T-helper 1 cell treated with Interleukin-12 subunit alpha and Interleukin-12 subunit beta and Interleukin-4 antibody, amounts not matched to agents 30 ng/mL and 1 ng/mL, for 36 hours (primary cell): ENCODE results near the gene AEBP1. TPM values are rescaled to one million over a fixed set of nuclear protein-coding genes. Genes with fewer than 3 reads are reported as not detected.

Experiments used
- intact Hi-C: fragments of 100-400 bp; cut with micrococcal nuclease; formaldehyde crosslinking; loops from one replicate; pipeline ENCODE4 v1.15.1; 2024
- total RNA-seq: library from RNA; stranded (reverse); gene quantifications from 2 replicates; pipeline ENCODE4 v1.2.3, GENCODE V29; 2022

The AEBP1 gene
- total RNA-seq, 1 donor from 2014 or later, result 6.1 TPM

DNA sequence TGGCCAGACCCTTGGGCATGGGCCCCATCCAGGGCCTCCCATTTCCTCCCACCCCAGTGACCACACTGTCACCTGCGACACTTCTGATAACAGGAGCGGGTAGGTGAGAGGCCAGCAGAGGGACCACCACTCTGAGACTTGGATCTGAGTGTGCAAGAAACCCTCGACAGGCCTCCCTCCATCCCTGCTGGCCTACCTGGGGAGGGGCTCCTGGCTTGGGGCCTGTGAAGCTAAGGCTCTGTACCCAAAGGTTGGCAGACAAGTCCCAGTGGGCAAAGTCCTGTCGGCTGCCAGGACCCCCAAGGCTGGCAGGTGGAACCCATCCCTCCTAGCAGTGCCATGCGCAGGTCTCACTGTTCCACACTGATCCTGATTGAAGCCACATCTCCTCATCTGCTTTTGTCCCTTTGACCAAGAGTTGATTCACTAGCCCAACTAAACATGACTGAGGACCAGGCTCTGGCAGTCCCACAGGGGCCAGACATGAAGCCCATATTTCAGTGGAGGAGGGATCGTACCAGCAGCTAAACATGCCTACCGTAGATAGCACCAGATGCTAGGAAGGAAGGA is 37.6 kb upstream of the AEBP1 start:
- intact Hi-C loops, result loop anchor here (5.0 kb wide), 2 partner anchors 56 to 891 kb away; partner anchors contain the start of gene POLD2

DNA sequence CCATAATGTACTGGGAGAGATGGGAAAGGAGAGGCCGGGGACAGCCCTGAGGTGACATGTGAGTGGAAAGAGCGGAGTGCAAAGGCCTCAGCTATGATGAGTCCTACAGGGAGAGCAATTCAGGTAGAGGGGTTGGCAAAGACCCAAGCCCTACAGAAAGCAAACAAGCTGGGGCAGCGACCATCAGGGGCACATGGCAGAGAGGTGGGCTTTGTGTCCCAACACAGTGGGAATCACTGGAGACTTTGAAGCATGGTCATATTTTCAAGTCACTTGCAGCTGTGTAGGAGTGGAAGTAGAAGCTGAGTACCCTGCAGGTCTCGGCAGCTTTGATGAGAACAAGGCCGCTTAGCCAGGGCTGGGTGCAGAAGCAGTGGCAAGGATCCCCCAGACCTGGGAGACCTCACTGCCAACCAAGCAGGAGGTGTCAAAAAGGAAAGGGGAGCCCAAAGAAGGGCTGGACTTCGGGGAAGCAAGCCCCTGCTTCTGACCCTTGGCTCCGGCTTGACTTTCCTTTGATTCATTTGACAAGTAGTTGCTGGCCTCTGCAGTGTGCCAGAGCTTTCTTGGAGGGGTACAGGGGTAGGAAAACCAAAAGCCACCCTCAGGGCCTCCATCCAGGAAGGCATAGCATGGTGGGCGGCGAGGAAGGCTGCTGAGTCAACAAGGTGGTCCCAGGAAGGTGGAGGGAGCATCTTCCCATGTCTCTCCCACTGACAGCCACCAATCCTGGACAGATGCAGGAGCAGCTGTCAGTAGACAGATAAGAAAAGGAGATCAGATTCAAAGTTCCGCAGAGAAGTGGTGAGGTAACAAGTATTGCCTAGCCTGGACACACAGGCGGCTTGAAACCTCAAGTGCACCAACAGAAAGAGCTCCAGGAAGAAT is 36.8 kb upstream of the AEBP1 start:
- intact Hi-C loops, result loop anchor here (5.0 kb wide), 2 partner anchors 55 to 890 kb away; partner anchors contain the start of gene POLD2

DNA sequence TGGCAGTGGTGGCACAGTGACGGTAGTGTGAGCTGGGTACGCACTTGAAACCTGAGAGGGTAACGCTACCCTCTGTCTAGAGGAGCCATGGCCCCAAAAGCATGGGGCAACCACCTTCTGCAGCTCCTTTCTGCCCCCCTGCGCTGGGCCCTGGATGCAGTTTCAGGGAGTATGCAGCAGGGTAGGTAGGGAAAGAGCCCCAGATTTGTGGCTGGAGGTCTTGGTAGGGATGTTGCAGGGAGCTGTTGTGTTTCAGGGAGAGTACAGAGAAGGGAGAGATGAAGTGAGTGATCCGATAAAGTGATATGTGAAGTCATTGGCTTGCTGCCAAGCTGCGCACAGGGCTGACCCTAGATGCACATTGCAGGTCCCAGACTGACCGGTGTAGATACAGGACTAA is 36.1 kb upstream of the AEBP1 start:
- intact Hi-C loops, result loop anchor here (5.0 kb wide), 2 partner anchors 54 to 889 kb away; partner anchors contain the start of gene POLD2

GRCh38 chr7:44071726-44072363 is 32.3 kb upstream of the AEBP1 start:
- intact Hi-C loops, result no loop called here

DNA sequence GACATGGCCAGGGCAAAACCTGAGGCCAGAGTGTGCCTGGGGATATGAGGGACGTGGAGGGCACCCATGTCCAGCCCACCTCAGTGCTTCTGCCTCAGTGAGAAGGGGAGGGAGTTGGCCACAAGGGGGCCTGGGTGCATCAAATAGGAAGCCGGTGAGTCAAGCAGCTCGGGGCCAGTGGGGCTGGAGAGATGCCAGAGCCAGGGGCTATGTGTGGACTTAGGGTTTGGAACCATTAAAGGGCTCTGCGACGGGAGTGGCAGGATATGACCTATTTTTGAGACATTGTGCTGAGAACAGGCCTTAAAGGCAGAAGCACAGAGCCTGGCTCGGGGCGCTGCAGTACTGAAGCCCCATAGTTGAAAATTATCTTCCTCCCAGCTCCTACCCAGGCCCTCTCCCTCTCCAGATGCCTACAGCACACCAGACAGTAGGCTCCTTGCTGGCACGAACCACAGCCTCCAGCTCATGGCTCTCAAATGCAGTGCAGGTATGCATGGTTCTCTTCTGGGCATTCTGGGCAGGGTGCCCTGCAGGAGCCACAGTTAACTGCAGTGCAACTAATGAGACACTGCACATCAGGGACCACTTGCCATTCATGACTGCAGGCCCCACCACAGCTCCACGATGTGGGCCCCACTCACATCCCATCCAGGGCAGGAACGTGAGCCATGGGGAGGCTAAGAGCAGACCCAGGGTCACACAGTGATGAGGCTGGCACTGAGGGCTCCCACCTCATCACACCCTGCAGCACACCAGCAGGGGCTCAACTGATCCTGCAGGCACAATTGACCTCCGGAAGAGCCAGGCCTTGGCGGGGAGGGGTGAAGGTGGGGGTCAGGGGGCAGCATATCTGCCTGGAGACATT is 31.5 kb upstream of the AEBP1 start:
- intact Hi-C loops, result loop anchor here (1.0 kb wide), 1 partner anchor 9 kb away; no protein-coding TSS in a partner anchor

DNA sequence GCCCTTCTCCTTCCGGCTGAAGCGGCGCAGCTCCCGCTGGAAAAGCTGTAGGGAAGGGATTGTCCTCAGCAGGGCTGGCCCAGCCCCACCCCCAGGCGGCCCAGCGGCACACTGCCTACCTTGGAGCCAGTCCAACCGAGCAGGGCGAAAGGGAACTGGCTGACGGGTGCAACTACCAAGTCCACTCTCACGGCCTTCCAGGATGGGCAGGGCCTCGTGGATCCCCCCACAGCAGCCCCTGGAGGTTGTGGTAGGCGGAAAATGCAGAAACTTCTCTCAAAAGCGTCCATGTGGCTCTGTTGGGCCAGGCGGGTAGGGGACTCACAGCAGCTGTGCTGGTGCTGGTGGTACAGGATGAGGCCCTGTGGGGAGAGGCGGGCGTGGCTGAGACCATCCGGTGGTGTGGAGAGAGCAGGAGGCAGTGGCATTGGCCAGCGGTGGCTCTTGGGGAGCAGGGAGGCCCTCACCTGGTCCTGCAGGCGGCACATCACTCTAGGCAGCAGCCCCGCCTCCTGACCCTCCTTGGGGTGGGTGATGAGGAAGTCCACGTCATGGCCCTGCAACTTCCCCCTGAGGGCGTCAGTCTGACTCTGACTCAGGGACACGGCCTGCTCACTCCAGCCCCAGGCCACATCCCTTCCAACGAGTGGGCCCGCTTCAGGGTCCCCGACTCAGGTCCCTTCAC is 30.3 kb upstream of the AEBP1 start:
- intact Hi-C loops, result loop anchor here (1.0 kb wide), 1 partner anchor 7 kb away; no protein-coding TSS in a partner anchor

DNA sequence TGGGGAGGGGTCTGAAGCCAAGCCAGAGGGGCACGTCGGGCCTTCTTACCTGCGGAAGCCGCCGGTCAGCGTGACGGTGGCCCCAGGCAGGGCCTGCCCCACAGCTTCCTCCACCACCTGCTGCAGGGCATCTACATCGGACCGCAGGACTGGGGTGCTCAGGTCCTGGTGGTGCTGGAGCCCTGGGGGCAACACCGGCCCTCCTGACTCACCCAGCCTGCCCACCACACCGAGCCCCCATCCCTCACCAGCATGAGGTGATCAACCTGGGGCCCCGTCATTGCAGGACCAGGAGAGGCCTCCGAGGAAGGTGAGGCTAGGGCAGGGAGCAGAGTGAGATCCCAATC is 29.8 kb upstream of the AEBP1 start:
- intact Hi-C loops, result no loop called here

DNA sequence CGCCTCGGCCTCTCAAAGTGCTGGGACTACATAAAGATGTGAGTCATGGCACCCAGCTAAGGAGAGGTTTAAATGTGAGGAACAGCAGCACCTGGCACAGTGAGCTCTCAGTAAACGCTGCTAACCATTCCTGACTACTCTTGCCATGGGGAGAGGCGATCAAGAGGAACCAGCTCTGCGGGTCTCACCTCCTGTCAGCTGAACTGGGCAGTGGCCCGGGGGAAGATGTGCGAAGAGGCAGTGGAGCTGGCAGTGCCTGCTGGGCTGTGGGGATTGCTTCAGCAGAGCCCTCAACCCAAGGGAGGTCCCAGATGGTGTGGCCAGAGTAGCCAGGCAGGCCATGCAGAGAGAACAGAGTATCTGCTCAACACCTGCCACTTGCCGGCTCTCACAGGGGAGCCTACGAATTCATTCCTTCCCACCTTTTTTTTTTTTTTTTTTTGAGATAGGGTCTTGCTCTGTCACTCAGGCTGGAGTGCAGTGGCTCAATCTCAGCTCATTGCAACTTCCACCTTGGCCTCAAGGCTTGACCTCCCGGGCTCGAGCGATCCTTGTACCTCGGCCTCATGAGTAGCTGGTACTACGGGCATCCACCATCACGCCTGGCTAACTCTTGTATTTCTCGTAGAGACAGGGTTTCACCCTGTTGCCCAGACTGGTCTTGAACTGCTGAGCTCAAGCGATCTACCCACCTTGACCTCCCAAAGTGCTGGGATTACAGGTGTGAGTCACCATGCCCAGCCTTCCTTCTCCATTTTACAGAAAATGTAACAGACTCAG is 28.7 kb upstream of the AEBP1 start:
- intact Hi-C loops, result no loop called here

GRCh38 chr7:44076101-44076895 is 27.8 kb upstream of the AEBP1 start:
- intact Hi-C loops, result no loop called here

DNA sequence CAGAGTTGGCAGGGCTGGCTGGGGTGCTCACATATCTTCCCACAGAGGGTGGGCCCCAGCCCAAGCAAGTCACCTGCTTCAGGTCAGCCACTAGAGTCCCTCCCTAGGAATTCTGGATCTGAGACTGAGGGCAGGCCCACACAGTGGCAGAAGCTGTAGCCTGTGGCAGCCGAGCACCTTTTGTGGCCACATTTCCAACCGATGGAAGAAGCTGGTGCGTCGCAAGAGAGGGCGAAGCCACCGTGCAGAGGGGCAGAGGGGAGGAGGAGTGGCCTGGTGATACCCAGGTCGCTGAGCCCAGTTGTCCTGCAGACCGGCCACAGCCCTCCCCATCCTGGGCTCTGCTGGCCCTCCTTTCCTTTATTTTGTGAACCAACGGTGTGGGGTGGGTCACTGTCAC is 27.1 kb upstream of the AEBP1 start:
- intact Hi-C loops, result no loop called here

DNA sequence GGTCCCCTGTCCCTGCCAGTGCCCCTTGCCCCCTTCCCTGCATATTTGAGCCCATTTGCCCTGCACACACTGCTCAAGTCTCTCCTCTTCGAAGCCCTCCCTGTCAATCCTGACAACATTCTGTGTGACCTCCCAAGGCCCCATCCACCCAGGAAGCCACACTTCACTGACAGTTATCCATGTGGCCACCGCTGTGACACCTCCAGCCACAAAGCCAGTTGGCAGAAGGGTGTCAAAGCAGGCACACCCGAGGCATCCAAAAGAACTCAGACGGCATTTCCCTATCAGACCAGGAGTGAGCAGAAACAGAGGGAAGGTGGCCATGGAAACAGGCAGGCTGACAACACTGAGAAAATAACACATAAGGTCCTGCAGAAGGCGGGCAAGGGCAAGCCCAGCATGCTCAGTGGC is 26.5 kb upstream of the AEBP1 start:
- intact Hi-C loops, result no loop called here

- intact Hi-C loops, result no loop called here
These were observed 25.6 kb upstream of the AEBP1 start for GRCh38 chr7:44078521-44078920.

DNA sequence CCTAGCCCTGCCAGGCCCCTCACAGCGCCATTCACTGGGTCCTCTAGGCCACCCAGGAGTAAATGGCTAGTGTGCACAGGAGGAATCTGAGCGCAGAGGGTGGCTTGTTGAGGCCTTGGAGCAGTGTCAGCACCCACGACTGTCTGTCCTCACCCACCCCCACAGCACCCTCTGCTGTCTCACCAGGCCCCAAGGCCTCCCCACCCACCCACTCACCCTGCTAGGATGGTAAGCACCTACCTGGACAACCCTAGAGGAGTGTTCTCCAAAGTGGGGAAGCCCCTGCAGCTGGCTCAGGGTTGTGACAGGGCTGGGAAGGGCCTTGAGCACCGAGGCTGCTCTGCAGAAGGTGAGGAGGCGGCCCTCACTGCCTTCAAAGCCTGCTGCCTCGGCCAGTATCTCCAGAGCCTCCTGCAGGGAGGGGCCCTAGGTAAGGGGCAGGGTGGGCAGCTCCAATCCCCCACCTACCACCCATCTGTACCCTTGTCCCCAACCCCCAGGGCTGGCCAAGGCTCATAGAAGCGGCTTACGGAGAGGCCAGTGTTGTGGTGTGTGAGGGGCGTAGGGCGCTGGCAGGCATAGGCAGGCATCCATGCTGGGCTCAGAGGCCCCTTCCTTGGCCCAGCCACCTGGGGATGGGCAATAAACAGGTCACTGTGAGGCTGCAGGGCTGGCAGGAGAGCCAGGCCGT is 24.7 kb upstream of the AEBP1 start:
- intact Hi-C loops, result loop anchor here (5.0 kb wide), 3 partner anchors 398 to 1033 kb away; partner anchors contain the start of genes TBRG4 and ZMIZ2

DNA sequence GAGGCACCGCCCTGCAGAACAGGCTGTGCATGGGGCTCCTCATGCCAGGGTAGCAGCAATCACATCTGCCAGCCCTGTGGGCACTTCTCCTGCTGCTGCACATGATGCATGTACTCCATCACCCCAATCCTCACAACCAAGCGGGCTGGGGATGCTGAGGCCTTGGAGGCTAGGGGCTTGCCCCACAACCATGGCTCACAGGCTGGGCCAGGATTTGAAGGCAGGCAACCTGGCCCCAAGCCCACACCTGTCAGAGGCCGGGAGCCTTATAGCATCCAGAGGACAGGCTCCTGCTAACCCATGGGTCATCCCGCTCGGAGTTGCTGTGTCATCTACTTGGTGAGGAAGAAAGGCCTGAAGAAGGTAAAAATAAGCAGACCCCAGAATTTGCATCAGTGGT is 24.0 kb upstream of the AEBP1 start:
- intact Hi-C loops, result loop anchor here (5.0 kb wide), 3 partner anchors 397 to 1032 kb away; partner anchors contain the start of genes TBRG4 and ZMIZ2

- intact Hi-C loops, result loop anchor here (1.0 to 5.0 kb wide), 4 partner anchors 7 to 1032 kb away; partner anchors contain the start of genes TBRG4 and ZMIZ2
These were observed 23.4 kb upstream of the AEBP1 start for GRCh38 chr7:44080686-44081265.

DNA sequence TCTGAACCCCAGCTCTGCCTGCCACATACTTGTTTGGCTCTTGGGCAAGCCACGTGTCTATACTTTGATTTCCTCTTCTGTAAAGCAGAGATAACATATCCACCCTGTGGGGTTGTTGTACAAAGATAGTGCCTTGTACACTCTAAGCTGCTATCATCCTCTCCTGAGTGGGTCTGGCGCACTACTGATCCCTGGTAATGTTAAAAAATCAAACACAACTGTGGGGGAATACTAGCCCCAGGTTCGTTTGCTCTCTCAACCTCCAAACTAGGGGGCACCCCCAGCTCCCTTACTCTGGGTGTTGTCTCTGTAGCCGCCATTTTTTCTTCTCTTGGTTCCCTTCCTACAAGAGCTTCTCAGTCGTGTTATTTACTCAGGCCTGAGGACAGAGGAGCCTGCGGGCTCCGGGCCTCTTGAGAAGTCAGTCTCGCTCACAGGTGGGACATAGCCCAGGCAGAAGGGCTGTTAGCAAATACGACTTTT is 22.8 kb upstream of the AEBP1 start:
- intact Hi-C loops, result loop anchor here (1.0 to 5.0 kb wide), 4 partner anchors 8 to 1031 kb away; partner anchors contain the start of genes TBRG4 and ZMIZ2

GRCh38 chr7:44082541-44083207 is 21.5 kb upstream of the AEBP1 start:
- intact Hi-C loops, result loop anchor here (1.0 to 5.0 kb wide), 15 partner anchors 37 to 1030 kb away; partner anchors contain the start of genes H2AZ2, MYO1G, NUDCD3 and OGDH
